VCaP (cell line): ENCODE measurements around the gene PRIMPOL.
"Not testable (repeated sequence)": the region's sequence is repeated elsewhere in the genome, so short reads cannot be mapped to it uniquely, and the experiment has no call there.

Experiments
- H3K27ac ChIP-seq: fragments of 450-650 bp; 2 replicates; pipeline ENCODE4 v1.5.1; 2017
- TF ChIP-seq, protein P1 (sequence below): fragments of 450-650 bp; conservative IDR thresholded peaks from 2 replicates; pipeline ENCODE4 v1.5.1; 2017; ENCODE audit warnings: mild to moderate bottlenecking, moderate library complexity

PRIMPOL gene

DNA sequence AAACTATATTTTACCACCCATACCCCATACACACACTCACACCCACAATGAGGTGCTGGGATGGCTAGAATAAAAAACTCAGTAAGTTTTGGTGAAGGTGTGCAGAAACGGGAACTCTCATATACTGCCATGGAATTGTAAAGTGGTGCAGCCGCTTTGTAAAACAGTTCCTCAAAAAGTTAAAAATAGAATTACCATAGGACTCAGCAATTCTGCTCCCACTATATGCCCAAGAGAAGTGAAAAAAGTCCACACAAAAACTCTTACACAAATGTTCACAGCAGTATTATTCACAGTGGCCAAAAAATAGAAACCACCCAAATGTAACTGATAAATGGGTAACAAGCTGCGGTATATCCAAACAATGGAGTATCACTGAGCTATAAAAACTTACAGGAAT lies 77.9 kb downstream of the PRIMPOL start:
- TF ChIP-seq, protein P1, sequence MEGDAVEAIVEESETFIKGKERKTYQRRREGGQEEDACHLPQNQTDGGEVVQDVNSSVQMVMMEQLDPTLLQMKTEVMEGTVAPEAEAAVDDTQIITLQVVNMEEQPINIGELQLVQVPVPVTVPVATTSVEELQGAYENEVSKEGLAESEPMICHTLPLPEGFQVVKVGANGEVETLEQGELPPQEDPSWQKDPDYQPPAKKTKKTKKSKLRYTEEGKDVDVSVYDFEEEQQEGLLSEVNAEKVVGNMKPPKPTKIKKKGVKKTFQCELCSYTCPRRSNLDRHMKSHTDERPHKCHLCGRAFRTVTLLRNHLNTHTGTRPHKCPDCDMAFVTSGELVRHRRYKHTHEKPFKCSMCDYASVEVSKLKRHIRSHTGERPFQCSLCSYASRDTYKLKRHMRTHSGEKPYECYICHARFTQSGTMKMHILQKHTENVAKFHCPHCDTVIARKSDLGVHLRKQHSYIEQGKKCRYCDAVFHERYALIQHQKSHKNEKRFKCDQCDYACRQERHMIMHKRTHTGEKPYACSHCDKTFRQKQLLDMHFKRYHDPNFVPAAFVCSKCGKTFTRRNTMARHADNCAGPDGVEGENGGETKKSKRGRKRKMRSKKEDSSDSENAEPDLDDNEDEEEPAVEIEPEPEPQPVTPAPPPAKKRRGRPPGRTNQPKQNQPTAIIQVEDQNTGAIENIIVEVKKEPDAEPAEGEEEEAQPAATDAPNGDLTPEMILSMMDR, result no peak
- no peak overlapping the region for H3K27ac ChIP-seq

DNA sequence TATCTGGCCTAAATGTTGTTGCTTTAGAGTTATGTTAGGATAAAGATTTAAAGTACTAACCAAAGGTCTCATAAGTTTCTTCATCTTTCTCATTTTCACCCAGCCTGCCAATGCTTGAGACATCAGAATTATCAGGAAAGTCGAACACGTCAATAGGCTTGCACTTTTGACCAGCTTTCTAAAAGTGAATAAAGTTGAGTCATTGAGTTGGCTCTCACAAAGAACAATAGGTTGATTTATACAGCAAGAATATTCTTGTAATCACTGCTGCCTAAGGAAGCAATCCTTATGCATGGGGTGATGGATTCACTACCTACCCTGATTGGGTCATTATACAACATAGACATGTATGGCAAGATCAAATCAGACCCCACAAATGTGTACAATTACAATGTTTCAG lies 79.3 kb downstream of the PRIMPOL start:
- TF ChIP-seq, protein P1, result no peak
- no peak overlapping the region for H3K27ac ChIP-seq

DNA sequence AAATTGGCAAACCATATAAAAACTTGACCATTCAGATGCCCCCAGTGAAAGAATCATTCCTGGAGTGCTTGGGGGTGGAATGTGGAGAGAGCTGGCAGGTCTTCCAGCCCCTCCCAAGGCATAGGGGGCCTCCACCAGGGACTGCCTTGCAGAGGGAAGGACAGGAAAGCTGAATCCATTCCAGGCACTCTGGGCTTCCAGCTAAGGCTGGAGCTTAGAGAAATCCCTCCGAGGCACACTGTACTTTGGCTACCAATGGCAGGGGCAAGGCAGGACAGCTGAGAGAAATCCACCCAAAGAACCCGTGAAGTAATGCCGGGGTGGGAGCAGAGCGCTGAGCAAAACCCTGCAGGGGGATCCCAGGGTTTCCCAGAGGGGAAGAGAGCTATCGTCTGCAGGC lies 80.4 kb downstream of the PRIMPOL start:
- no peak overlapping the region for H3K27ac ChIP-seq
- TF ChIP-seq, protein P1, result no peak

DNA sequence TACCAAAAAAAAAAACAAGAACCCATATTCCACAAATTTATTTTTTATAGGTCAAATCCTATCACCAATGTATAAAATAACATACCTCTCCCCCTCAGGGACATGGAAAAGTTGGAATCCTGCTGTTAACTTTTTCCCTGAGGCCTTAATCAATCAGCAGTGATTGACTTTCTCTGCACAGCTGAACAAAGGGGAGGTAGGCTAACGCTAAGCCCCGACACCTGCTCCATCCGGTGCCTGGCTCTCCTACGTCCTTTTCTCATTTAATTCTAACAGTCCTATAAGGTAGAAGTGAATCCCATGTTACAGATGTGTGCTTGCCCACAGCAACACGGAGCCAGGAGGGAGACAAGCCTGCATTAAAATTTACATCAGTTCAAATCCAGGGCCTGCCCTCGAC lies 81.5 kb downstream of the PRIMPOL start:
- TF ChIP-seq, protein P1, result no peak
- H3K27ac ChIP-seq, result no peak overlapping the region

DNA sequence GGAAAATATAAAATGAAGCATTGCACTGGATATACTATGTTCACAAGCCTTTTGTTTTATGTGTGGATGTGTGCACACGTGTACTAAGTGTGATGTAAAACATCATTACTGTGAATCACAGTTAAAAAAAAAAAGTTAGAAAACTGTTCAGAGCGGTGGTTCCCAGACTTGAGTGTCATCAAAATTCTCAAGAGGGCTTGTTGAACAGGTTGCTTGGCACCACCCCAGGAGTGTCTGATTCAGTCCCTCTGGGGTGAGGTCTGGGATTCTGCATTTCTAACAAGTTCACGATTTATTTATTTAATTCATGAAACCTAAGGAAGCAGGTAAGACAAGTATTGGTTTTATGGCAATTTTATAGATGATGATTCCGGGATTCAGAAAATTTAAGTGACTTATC lies 82.6 kb downstream of the PRIMPOL start:
- TF ChIP-seq, protein P1, result no peak
- peak overlapping the region; percentile 73 for H3K27ac ChIP-seq

DNA sequence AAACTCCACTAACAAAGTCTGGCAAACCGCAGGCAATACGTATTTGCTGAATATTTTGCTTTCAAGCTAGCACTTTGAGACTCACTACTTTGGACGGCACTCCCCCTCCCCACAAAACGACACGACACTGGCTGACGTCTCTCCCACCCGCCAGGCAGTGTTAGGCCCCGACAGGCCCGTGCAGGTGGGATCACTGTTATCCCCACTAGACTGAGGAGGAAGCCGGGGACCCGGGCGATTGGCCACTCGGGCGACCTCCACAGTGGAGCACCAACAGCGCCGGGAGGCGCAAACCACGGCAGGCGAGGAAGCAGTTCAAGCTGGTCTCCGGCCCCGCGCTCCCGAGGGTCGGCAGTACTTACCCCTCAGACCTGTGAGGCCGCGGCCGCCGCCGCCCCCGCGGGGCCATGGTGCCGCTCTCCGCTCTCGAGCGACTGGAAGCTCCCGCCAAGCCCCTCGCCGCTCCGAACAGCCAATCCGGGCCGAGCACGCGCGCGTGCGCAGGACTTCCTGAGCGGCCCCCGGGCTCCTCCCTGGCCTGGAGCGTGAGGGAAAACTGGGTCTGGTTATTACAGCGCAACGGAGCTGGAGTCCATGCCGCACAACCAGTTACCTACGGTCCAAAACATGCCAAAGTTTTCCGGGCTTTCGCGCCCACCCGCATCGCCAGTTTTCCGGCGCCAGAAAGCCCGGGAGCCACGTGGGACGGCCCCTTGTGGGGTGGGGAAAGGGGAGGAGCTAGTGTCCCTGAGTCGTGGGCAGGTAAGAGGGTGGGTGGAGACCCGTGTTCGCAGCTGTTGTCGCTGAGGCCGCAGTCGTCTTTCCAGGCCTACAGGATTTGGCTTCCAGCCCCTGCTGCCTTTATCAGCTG lies 84.4 kb downstream of the PRIMPOL start, which contains the start of gene CENPU:
Gene CENPU (minus strand): TSS at position 443 of the 871 bp plus-strand sequence. CDS start 34 bp downstream, at position 409.
- TF ChIP-seq, protein P1, result no peak
- peak within 1 kb of the TSS; percentile 73 for H3K27ac ChIP-seq

DNA sequence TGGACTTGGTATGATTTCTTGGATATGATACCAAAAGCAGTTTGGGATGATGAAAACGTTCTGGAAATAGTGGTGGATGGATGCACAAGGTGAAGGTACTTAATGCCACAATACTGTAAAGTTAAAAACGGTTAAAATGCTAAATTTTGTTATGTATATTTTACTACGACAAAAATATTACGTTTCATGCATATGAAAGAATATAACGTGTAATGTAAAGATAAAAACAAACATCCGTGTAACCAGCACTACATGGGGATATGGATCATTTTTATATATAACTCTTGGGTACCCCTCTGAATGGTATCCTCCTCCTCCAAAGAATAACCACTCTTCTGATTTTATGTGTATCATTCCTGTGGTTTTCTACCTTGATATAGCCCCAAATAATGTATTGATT lies 85.2 kb downstream of the PRIMPOL start:
- H3K27ac ChIP-seq, result peak overlapping the region; percentile 73
- TF ChIP-seq, protein P1, result no peak

DNA sequence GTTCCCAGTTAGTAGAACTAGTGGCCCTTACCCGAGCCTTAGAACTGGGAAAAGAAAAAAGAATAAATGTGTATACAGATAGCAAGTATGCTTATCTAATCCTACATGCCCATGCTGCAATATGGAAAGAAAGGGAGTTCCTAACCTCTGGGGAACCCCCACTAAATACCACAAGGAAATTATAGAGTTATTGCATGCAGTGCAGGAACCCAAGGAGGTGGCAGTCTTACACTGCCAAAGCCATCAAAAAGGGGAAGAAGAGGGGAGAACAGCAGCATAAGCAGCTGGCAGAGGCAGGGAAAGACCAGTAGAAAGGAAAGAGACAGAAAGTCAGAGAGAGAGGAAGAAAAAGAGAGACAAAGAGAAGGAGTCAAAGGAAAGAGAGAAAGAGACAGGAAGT lies 90.0 kb downstream of the PRIMPOL start:
- not testable (repeated sequence) for H3K27ac ChIP-seq
